HEK293 (cell line): ENCODE results near the gene ELMO1.

Experiments used
- CTCF ChIA-PET: fragments of 350-600 bp; formaldehyde crosslinking; extraction: SDS; loops from one replicate; lab custom pipeline; 2021; ENCODE audit warnings: antibody characterized with exemption; lab: Yijun Ruan, JAX
- POLR2A ChIA-PET: fragments of 300-600 bp; formaldehyde crosslinking; extraction: SDS; loops from one replicate; lab custom pipeline; 2020; ENCODE audit warnings: antibody characterized with exemption, inconsistent platforms; lab: Yijun Ruan, JAX
- H3K27ac ChIP-seq: fragments of 200-500 bp; sonication (Bioruptor generic); 2 replicates; pipeline ENCODE4 v1.5.1; 2014; ENCODE audit warnings: low read depth, low read length, control low read depth, inconsistent platforms; ENCODE audit errors: extremely low read depth
- H3K36me3 ChIP-seq, 2 experiments: fragments of 200-500 bp in 1 of 2; sonication (Bioruptor generic) in 1 of 2; 1 replicate in 1 of 2; 2 replicates in 1 of 2; pipeline ENCODE4 v1.5.1; 2014 to 2017; ENCODE audit warnings: inconsistent platforms in 2 of 2, low read length in 2 of 2; ENCODE audit not compliant: control insufficient read depth in 2 of 2, insufficient read depth in 1 of 2
- H3K4me1 ChIP-seq: fragments of 200-500 bp; sonication (Bioruptor generic); 2 replicates; pipeline ENCODE4 v1.5.1; 2014; ENCODE audit warnings: mild to moderate bottlenecking, low read length, inconsistent platforms; ENCODE audit not compliant: control insufficient read depth, insufficient read depth
- H3K4me3 ChIP-seq: 2 replicates; pipeline ENCODE4 v1.5.1; 2011; ENCODE audit warnings: low read depth, mild to moderate bottlenecking, control low read depth, low read length, moderate library complexity
- H3K9me3 ChIP-seq: fragments of 200-500 bp; sonication (Bioruptor generic); 2 replicates; pipeline ENCODE4 v1.5.1; 2014; ENCODE audit warnings: low read depth, low read length, inconsistent platforms; ENCODE audit not compliant: control insufficient read depth, insufficient read depth
- BCL11A ChIP-seq: fragments of 450-650 bp; formaldehyde crosslinking; IDR thresholded peaks from 2 replicates; pipeline ENCODE4 v1.5.1; 2016; ENCODE audit warnings: low read depth, missing biosample characterization, missing genetic modification characterization
- GLIS2 ChIP-seq: fragments of 450-650 bp; formaldehyde crosslinking; IDR thresholded peaks from 2 replicates; pipeline ENCODE4 v1.5.1; 2016; ENCODE audit warnings: missing biosample characterization, missing genetic modification characterization
- HOXA7 ChIP-seq: sonication (generic); formaldehyde crosslinking; IDR thresholded peaks from 2 replicates; pipeline ENCODE4 v1.8.1; 2022; ENCODE audit warnings: missing genetic modification reagents, borderline replicate concordance
- KLF16 ChIP-seq: fragments of 450-650 bp; formaldehyde crosslinking; IDR thresholded peaks from 2 replicates; pipeline ENCODE4 v1.5.1; 2017; ENCODE audit warnings: missing biosample characterization, missing genetic modification characterization
- SALL2 ChIP-seq: fragments of 450-650 bp; formaldehyde crosslinking; IDR thresholded peaks from 2 replicates; pipeline ENCODE4 v1.5.0; 2017; ENCODE audit warnings: missing biosample characterization, mild to moderate bottlenecking, missing genetic modification characterization, borderline replicate concordance
- SCRT1 ChIP-seq: fragments of 450-650 bp; formaldehyde crosslinking; IDR thresholded peaks from 2 replicates; pipeline ENCODE4 v1.5.1; 2016; ENCODE audit warnings: missing biosample characterization, missing genetic modification characterization, borderline replicate concordance
- SETDB1 ChIP-seq: IDR thresholded peaks from one replicate; pipeline ENCODE4 v1.6.1; 2017; ENCODE audit warnings: mild to moderate bottlenecking, low read length, moderate library complexity, mixed read lengths; ENCODE audit not compliant: insufficient read length
- TRIM28 ChIP-seq: IDR thresholded peaks from 2 replicates; pipeline ENCODE4 v1.6.1; 2011; ENCODE audit warnings: low read length, control low read depth, borderline replicate concordance
- ZBTB20 ChIP-seq: fragments of 450-650 bp; formaldehyde crosslinking; IDR thresholded peaks from 2 replicates; pipeline ENCODE4 v1.5.1; 2016; ENCODE audit warnings: missing biosample characterization, missing genetic modification characterization
- ZBTB48 ChIP-seq: fragments of 450-650 bp; formaldehyde crosslinking; IDR thresholded peaks from 2 replicates; pipeline ENCODE4 v1.5.1; 2016; ENCODE audit warnings: missing biosample characterization, missing genetic modification characterization
- ZNF112 ChIP-seq: fragments of 450-650 bp; formaldehyde crosslinking; IDR thresholded peaks from 2 replicates; pipeline ENCODE4 v1.5.0; 2017; ENCODE audit warnings: missing biosample characterization, missing genetic modification characterization
- ZNF138 ChIP-seq: fragments of 450-650 bp; formaldehyde crosslinking; IDR thresholded peaks from 2 replicates; pipeline ENCODE4 v1.5.1; 2016; ENCODE audit warnings: missing biosample characterization, missing genetic modification characterization, borderline replicate concordance
- ZNF146 ChIP-seq: fragments of 450-650 bp; formaldehyde crosslinking; IDR thresholded peaks from 2 replicates; pipeline ENCODE4 v1.5.1; 2016; ENCODE audit warnings: missing biosample characterization, missing genetic modification characterization
- ZNF202 ChIP-seq: fragments of 450-650 bp; formaldehyde crosslinking; IDR thresholded peaks from 2 replicates; pipeline ENCODE4 v1.5.1; 2016; ENCODE audit warnings: missing biosample characterization, missing genetic modification characterization, borderline replicate concordance
- ZNF292 ChIP-seq: fragments of 450-650 bp; formaldehyde crosslinking; IDR thresholded peaks from 2 replicates; pipeline ENCODE4 v1.5.1; 2016; ENCODE audit warnings: low read depth, missing biosample characterization, missing genetic modification characterization, borderline replicate concordance
- ZNF341 ChIP-seq: fragments of 450-650 bp; formaldehyde crosslinking; IDR thresholded peaks from 2 replicates; pipeline ENCODE4; 2016; ENCODE audit warnings: low read depth, missing biosample characterization, missing genetic modification characterization
- ZNF37A ChIP-seq: fragments of 450-650 bp; IDR thresholded peaks from 2 replicates; pipeline ENCODE4 v1.5.1; 2018; ENCODE audit warnings: missing biosample characterization, missing genetic modification characterization
- ZNF48 ChIP-seq: fragments of 450-650 bp; formaldehyde crosslinking; IDR thresholded peaks from 2 replicates; pipeline ENCODE4 v1.5.1; 2016; ENCODE audit warnings: missing biosample characterization, missing genetic modification characterization
- ZNF529 ChIP-seq: fragments of 450-650 bp; formaldehyde crosslinking; IDR thresholded peaks from 2 replicates; pipeline ENCODE4 v1.5.1; 2017; ENCODE audit warnings: missing genetic modification characterization, missing biosample characterization; ENCODE audit not compliant: insufficient replicate concordance
- ZNF610 ChIP-seq: fragments of 450-650 bp; formaldehyde crosslinking; IDR thresholded peaks from 2 replicates; pipeline ENCODE4 v1.5.1; 2016; ENCODE audit warnings: missing biosample characterization, missing genetic modification characterization, borderline replicate concordance
- ZNF768 ChIP-seq: fragments of 450-650 bp; formaldehyde crosslinking; IDR thresholded peaks from 2 replicates; pipeline ENCODE4 v1.5.1; 2018; ENCODE audit warnings: missing biosample characterization, mild to moderate bottlenecking, missing genetic modification characterization
- ZNF785 ChIP-seq: fragments of 450-650 bp; formaldehyde crosslinking; IDR thresholded peaks from 2 replicates; pipeline ENCODE4 v1.5.1; 2016; ENCODE audit warnings: missing biosample characterization, missing genetic modification characterization
- ZNF830 ChIP-seq: fragments of 450-650 bp; IDR thresholded peaks from 2 replicates; pipeline ENCODE4 v1.5.0; 2018; ENCODE audit warnings: missing biosample characterization, missing genetic modification characterization, low read depth, mild to moderate bottlenecking, moderate library complexity
- ZNF837 ChIP-seq: fragments of 450-650 bp; formaldehyde crosslinking; IDR thresholded peaks from 2 replicates; pipeline ENCODE4 v1.5.1; 2016; ENCODE audit warnings: missing biosample characterization, missing genetic modification characterization
- ZNF843 ChIP-seq: fragments of 450-650 bp; formaldehyde crosslinking; IDR thresholded peaks from 2 replicates; pipeline ENCODE4 v1.5.1; 2016; ENCODE audit warnings: missing biosample characterization, missing genetic modification characterization
- TF ChIP-seq, protein P1 (sequence below): fragments of 450-650 bp; formaldehyde crosslinking; IDR thresholded peaks from 2 replicates; pipeline ENCODE4 v1.5.1; 2017; ENCODE audit warnings: missing biosample characterization, mild to moderate bottlenecking, missing genetic modification characterization, moderate library complexity
- TF ChIP-seq, protein P2 (sequence below): fragments of 450-650 bp; formaldehyde crosslinking; IDR thresholded peaks from 2 replicates; pipeline ENCODE4 v1.5.1; 2016; ENCODE audit warnings: missing biosample characterization, missing genetic modification characterization, low read depth

The ELMO1 gene

DNA sequence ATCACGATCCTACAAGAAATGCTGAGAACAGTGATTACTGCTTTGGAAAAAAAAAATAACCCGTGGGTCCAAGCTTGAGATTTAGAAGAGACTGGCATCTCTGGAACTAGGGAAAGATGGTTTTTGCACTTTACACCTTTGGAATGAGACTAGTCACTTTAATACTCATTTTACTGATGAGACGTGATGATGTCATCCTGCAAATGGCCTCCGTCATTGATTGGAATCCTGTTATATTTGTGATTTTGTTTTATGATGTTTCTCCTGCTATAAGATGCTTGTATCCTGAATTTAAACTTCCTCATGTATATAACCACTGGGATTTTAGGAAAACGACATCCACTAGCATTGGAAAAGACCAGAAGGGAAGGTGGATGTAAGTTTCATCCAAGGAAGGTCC, 363.1 kb downstream of the ELMO1 start:
- TF ChIP-seq ZNF202, result no peak
- TF ChIP-seq ZNF37A (tag by site-specific recombination), result no peak
- no peak for TF ChIP-seq ZNF138 (tag by site-specific recombination)
- no peak for TF ChIP-seq ZNF768
- no peak for TF ChIP-seq ZNF112
- TF ChIP-seq, all 188 proteins: peak for 0
- H3K27ac ChIP-seq, result no peak overlapping the region
- H3K4me1 ChIP-seq, result no peaks in the 10 kb centered on the region
- H3K4me3 ChIP-seq, result no peak overlapping the region
- ChIA-PET POLR2A (no interaction called here), CTCF (interaction anchor here (0.6 kb wide), 1 partner anchor 125 kb away, joined by 3 read pairs; no protein-coding TSS in a partner anchor)
- H3K9me3 ChIP-seq, result no peaks in the 10 kb centered on the region
- H3K36me3 ChIP-seq, result no peaks in the 10 kb centered on the region

DNA sequence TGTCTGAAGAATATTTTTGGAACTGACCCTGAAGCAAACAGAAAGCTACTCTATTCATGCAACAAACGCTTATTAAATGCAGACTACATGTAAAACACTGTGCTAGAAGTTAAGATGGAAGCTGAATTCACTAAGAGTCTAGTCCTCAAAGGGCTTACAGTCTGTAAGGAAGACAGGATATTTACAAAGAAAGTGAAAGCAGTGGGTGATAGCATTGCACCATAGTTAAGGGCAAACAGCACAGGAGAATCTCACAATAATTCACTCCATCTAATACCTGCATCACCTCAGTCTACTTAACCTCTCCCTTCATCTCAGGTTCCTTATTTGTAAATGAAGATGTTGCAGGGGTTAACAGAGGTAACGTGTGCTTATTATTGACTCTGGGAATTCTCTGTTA, 364.4 kb downstream of the ELMO1 start:
- Histone ChIP-seq H3K4me1 (no peaks in the 10 kb centered on the region), H3K9me3 (no peaks in the 10 kb centered on the region), H3K4me3 (no peak overlapping the region), H3K27ac (no peak overlapping the region), H3K36me3 (no peaks in the 10 kb centered on the region)
- CTCF ChIA-PET, result no interaction called here
- no peak for TF ChIP-seq ZNF48
- TF ChIP-seq SETDB1, result no peak
- TF ChIP-seq ZNF341 (tag by site-specific recombination), result no peak
- no peak for TF ChIP-seq BCL11A (tag by site-specific recombination)
- no peak for TF ChIP-seq SALL2 (tag by site-specific recombination)
- no peak for TF ChIP-seq ZNF146 (tag by site-specific recombination)
- TF ChIP-seq ZBTB48 (tag by site-specific recombination), result no peak
- POLR2A ChIA-PET, result no interaction called here

DNA sequence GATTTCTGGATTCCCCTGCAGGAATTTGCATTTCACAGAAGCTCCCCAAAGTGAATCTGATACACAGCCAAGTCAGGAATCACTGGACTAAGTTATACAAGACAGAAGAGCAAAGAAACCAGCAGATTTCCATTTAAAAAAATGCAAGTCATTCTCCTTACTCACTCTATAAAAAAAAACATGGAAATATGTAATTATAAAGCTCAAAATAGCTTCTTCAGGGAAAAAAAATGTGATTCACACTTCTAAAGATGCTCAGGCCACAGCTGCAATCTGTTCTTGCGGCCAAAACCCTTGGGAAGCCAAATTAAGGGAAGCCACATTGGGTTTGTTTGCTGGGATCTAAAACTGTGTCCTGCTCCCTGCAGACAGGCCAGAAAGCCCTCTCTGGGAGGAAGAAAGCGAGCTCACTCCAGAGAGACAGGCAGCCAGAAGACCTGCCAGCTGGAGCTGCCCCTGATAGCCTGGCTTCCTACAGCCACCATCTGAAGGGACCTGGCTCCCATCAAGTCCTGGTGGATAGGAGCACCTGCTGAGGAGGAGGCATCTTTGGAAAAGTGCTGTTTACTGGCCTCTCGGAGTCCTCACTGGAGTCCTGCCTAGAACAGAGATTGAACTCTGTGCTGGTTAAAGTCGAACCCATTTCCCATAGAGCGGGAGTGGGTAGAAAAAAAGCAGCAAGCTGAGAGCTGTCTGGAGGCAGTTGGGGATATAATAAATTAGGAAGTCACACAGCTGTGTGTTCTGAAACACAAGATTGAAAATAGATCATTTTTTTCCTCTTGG, 365.2 kb downstream of the ELMO1 start:
- ChIA-PET POLR2A (no interaction called here), CTCF (interaction anchor here (0.6 kb wide), 1 partner anchor 94 kb away, joined by 3 read pairs; no protein-coding TSS in a partner anchor)
- Histone ChIP-seq H3K4me3 (no peak overlapping the region), H3K9me3 (no peaks in the 10 kb centered on the region), H3K27ac (no peak overlapping the region), H3K36me3 (no peaks in the 10 kb centered on the region), H3K4me1 (no peaks in the 10 kb centered on the region)
- TF ChIP-seq ZNF529 (tag by site-specific recombination), result no peak
- TF ChIP-seq HOXA7 (CRISPR knock-in tag), result no peak
- no peak for TF ChIP-seq ZNF837 (tag by site-specific recombination)
- TF ChIP-seq ZNF830 (tag by site-specific recombination), result no peak
- TF ChIP-seq TRIM28, result no peak
- no peak for TF ChIP-seq ZBTB20 (tag by site-specific recombination)
- TF ChIP-seq KLF16 (tag by site-specific recombination), result no peak
- TF ChIP-seq SCRT1, result no peak
- TF ChIP-seq, protein P1, sequence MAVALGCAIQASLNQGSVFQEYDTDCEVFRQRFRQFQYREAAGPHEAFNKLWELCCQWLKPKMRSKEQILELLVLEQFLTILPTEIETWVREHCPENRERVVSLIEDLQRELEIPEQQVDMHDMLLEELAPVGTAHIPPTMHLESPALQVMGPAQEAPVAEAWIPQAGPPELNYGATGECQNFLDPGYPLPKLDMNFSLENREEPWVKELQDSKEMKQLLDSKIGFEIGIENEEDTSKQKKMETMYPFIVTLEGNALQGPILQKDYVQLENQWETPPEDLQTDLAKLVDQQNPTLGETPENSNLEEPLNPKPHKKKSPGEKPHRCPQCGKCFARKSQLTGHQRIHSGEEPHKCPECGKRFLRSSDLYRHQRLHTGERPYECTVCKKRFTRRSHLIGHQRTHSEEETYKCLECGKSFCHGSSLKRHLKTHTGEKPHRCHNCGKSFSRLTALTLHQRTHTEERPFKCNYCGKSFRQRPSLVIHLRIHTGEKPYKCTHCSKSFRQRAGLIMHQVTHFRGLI, result no peak
- no peak for TF ChIP-seq ZNF843 (tag by site-specific recombination)
- TF ChIP-seq GLIS2 (tag by site-specific recombination), result no peak
- TF ChIP-seq ZNF610 (tag by site-specific recombination), result no peak
- TF ChIP-seq ZNF785 (tag by site-specific recombination), result no peak
- no peak for TF ChIP-seq ZNF138 (tag by site-specific recombination)
- TF ChIP-seq, protein P2, sequence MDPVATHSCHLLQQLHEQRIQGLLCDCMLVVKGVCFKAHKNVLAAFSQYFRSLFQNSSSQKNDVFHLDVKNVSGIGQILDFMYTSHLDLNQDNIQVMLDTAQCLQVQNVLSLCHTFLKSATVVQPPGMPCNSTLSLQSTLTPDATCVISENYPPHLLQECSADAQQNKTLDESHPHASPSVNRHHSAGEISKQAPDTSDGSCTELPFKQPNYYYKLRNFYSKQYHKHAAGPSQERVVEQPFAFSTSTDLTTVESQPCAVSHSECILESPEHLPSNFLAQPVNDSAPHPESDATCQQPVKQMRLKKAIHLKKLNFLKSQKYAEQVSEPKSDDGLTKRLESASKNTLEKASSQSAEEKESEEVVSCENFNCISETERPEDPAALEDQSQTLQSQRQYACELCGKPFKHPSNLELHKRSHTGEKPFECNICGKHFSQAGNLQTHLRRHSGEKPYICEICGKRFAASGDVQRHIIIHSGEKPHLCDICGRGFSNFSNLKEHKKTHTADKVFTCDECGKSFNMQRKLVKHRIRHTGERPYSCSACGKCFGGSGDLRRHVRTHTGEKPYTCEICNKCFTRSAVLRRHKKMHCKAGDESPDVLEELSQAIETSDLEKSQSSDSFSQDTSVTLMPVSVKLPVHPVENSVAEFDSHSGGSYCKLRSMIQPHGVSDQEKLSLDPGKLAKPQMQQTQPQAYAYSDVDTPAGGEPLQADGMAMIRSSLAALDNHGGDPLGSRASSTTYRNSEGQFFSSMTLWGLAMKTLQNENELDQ, result no peak
- TF ChIP-seq ZNF292, result no peak
- TF ChIP-seq SALL2 (tag by site-specific recombination), result no peak
